Smooth muscle cell (in vitro differentiated cells): ENCODE results near the gene AIG1. TPM values are rescaled to one million over a fixed set of nuclear protein-coding genes. Genes with fewer than 3 reads are reported as not detected.

Source experiments
- DNase-seq: peaks from one replicate; lab custom pipeline; 2025; ENCODE audit not compliant: unreplicated experiment; lab: John Stamatoyannopoulos, UW
- H2AFZ ChIP-seq: fragments of 200-600 bp; sonication (generic); 2 replicates; pipeline ENCODE4 v1.6.0; 2016; ENCODE audit warnings: antibody characterized with exemption, low read depth, mild to moderate bottlenecking
- H3F3A ChIP-seq: fragments of 200-600 bp; sonication (generic); 2 replicates; pipeline ENCODE4 v1.6.0; 2017; ENCODE audit warnings: antibody characterized with exemption, low read depth
- H3K27ac ChIP-seq: fragments of 200-600 bp; sonication (generic); 2 replicates; pipeline ENCODE4 v1.5.1; 2016; ENCODE audit warnings: low read depth, mild to moderate bottlenecking
- H3K27me3 ChIP-seq: fragments of 200-600 bp; sonication (generic); 2 replicates; pipeline ENCODE4 v1.6.1; 2016; ENCODE audit warnings: low read depth, mild to moderate bottlenecking
- H3K36me3 ChIP-seq: fragments of 200-600 bp; sonication (generic); 2 replicates; pipeline ENCODE4 v1.5.1; 2016; ENCODE audit warnings: low read depth
- H3K4me1 ChIP-seq: fragments of 200-600 bp; sonication (generic); 2 replicates; pipeline ENCODE4 v1.5.1; 2016; ENCODE audit warnings: low read depth
- H3K4me2 ChIP-seq: fragments of 200-600 bp; sonication (generic); 2 replicates; pipeline ENCODE4 v1.6.0; 2016; ENCODE audit warnings: mild to moderate bottlenecking
- H3K4me3 ChIP-seq: fragments of 200-600 bp; sonication (generic); 2 replicates; pipeline ENCODE4 v1.5.1; 2016; ENCODE audit warnings: mild to moderate bottlenecking
- H3K79me2 ChIP-seq: fragments of 200-600 bp; sonication (generic); 2 replicates; pipeline ENCODE4 v1.6.0; 2016; ENCODE audit warnings: low read depth, mild to moderate bottlenecking
- H3K9ac ChIP-seq: fragments of 200-600 bp; sonication (generic); 2 replicates; pipeline ENCODE4 v1.6.0; 2016; ENCODE audit warnings: low read depth
- H3K9me3 ChIP-seq: fragments of 200-600 bp; sonication (generic); replicated peaks from 2 replicates; pipeline ENCODE4 v1.5.1; 2016; ENCODE audit warnings: low read depth
- H4K20me1 ChIP-seq: fragments of 200-600 bp; sonication (generic); 2 replicates; pipeline ENCODE4 v1.6.0; 2016; ENCODE audit warnings: low read depth
- CTCF ChIP-seq: fragments of 200-600 bp; sonication (generic); IDR thresholded peaks from 2 replicates; pipeline ENCODE4 v1.5.1; 2017; ENCODE audit warnings: borderline replicate concordance, mild to moderate bottlenecking, antibody characterized with exemption; ENCODE audit not compliant: insufficient read depth, poor library complexity, severe bottlenecking
- WGBS: methylation state at CpG from one replicate; pipeline ENCODE4 v1.1.7; 2016; ENCODE audit warnings: low lambda C conversion rate; 5-methylcytosine and 5-hydroxymethylcytosine counted together
- polyA plus RNA-seq: library from polyadenylated mRNA; unstranded; fragments of >200 nt; fragmentation: Nextera tagmentation; extraction: Ambion mirVana; gene quantifications from 2 replicates; pipeline ENCODE4 v1.2.1, GENCODE V29; 2016
- total RNA-seq: library from RNA; depleted of rRNA; stranded (reverse); fragments of >200 nt; gene quantifications from 2 replicates; pipeline ENCODE4 v1.2.3, GENCODE V29; 2014

The AIG1 gene
- total and polyA plus RNA-seq, 2 experiments from 2014 or later = 9.1 to 25.9 TPM

GRCh38 chr6:143180826-143181225 is 120.1 kb downstream of the AIG1 start:
- H3K36me3 ChIP-seq = no peaks in the 10 kb centered on the region
- H2AFZ ChIP-seq = no peak overlapping the region
- no peaks in the 10 kb centered on the region for H3K27me3 ChIP-seq
- H3K4me2 ChIP-seq = no peak overlapping the region
- WGBS = 88% methylated on average over 2 of the region's 2 CpGs
- no peaks in the 10 kb centered on the region for H3K9me3 ChIP-seq
- DNase-seq = no peak
- H3K4me3 ChIP-seq = no peak overlapping the region
- no peaks in the 10 kb centered on the region for H3K79me2 ChIP-seq
- TF ChIP-seq CTCF = no peak
- H3K4me1 ChIP-seq = no peaks in the 10 kb centered on the region
- no peaks in the 10 kb centered on the region for H3F3A ChIP-seq
- no peak overlapping the region for H3K9ac ChIP-seq
- H3K27ac ChIP-seq = no peak overlapping the region
- no peaks in the 10 kb centered on the region for H4K20me1 ChIP-seq

DNA sequence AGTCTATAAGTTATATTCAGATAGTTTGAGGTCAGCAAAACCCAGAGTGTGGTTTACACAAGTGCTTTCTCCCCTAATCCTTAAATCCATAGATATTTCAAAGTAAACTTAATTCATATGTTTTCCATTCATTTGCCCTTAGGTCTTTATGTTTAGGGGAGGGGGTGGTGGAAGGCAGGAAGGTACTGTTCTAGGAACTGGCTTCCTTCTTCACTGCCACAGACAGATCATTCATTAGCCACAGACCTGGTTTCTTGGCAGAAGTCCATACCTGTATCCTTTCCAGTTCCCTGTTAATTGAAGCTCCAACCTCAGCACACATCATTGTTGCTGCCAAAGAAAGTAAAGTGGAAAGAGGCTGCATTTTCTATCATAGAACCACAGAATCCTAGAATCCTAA is 123.0 kb downstream of the AIG1 start:
- H3K9ac ChIP-seq = no peak overlapping the region
- no peak overlapping the region for H2AFZ ChIP-seq
- H3F3A ChIP-seq = no peaks in the 10 kb centered on the region
- H3K27ac ChIP-seq = no peak overlapping the region
- TF ChIP-seq CTCF = no peak
- no peaks in the 10 kb centered on the region for H3K79me2 ChIP-seq
- H3K27me3 ChIP-seq = no peaks in the 10 kb centered on the region
- no peaks in the 10 kb centered on the region for H3K4me1 ChIP-seq
- H4K20me1 ChIP-seq = no peaks in the 10 kb centered on the region
- H3K4me2 ChIP-seq = no peak overlapping the region
- H3K9me3 ChIP-seq = no peaks in the 10 kb centered on the region
- no peaks in the 10 kb centered on the region for H3K36me3 ChIP-seq
- no peak overlapping the region for H3K4me3 ChIP-seq
- DNase-seq = no peak

GRCh38 chr6:143185288-143185687 is 124.6 kb downstream of the AIG1 start:
- H3K27ac ChIP-seq = no peak overlapping the region
- no peaks in the 10 kb centered on the region for H3K9me3 ChIP-seq
- H2AFZ ChIP-seq = no peak overlapping the region
- DNase-seq = no peak
- no peak for TF ChIP-seq CTCF
- no peaks in the 10 kb centered on the region for H3F3A ChIP-seq
- no peaks in the 10 kb centered on the region for H3K36me3 ChIP-seq
- no peaks in the 10 kb centered on the region for H4K20me1 ChIP-seq
- no peaks in the 10 kb centered on the region for H3K79me2 ChIP-seq
- H3K27me3 ChIP-seq = no peaks in the 10 kb centered on the region
- no peak overlapping the region for H3K9ac ChIP-seq
- no peak overlapping the region for H3K4me2 ChIP-seq
- H3K4me3 ChIP-seq = no peak overlapping the region
- 94% methylated on average over 2 of the region's 2 CpGs for WGBS
- no peaks in the 10 kb centered on the region for H3K4me1 ChIP-seq

DNA sequence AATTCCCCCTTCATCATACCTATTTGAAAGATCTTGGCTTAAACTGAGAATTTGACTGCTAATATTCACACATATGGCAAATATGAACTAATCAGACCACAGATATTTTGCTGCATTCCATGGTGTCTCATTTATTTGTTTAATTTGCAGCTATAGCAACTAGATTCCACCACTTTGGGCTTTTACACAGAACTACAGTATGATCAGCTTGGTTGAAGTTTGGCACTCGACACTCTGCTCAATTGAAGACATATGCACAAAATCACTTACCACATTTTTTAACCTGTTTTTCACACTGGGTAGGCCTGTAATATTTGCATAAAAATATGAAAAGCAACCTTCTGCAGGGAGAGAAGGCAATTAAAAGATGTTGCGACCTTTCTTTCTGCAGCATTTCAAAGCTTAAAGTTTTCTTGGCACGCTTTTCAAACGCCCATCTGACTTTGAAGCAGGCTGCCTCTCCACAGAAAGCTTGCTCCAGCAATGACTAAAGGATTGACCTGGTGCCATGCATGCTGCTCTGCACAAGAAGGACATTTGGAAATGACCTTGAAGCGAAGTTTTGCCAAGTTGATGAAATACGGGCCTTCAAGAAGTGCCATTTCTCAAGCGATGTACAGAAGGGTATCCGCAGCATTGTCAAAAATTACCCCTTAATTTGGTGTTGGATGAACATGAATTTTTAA is 126.7 kb downstream of the AIG1 start:
- H3K27ac ChIP-seq = no peak overlapping the region

More for the DNA sequence above, 126.7 kb downstream of the AIG1 start:
- Histone ChIP-seq H4K20me1 (no peaks in the 10 kb centered on the region), H3K4me2 (no peak overlapping the region), H3K27me3 (no peaks in the 10 kb centered on the region), H3K36me3 (no peaks in the 10 kb centered on the region), H3K9me3 (no peaks in the 10 kb centered on the region), H3K9ac (peak overlapping the region; percentile 19), H3K4me3 (no peak overlapping the region), H3K4me1 (no peaks in the 10 kb centered on the region), H3F3A (no peaks in the 10 kb centered on the region), H2AFZ (no peak overlapping the region), H3K79me2 (no peaks in the 10 kb centered on the region)
- no peak for TF ChIP-seq CTCF
- no peak for DNase-seq
- 92% methylated on average over 8 of the region's 8 CpGs for WGBS
